Measurements from ENCODE around the gene SFT2D3. TPM values are rescaled to one million over a fixed set of nuclear protein-coding genes. Genes with fewer than 3 reads are reported as not detected.

The SFT2D3 gene
- total and polyA plus RNA-seq, 9 of the 15 experiments (the other 6 are each of a cell fraction or from before 2014, with no cell fraction given) = 7.5 to 9.9 (median 8.9) TPM; not detected in 2

DNA sequence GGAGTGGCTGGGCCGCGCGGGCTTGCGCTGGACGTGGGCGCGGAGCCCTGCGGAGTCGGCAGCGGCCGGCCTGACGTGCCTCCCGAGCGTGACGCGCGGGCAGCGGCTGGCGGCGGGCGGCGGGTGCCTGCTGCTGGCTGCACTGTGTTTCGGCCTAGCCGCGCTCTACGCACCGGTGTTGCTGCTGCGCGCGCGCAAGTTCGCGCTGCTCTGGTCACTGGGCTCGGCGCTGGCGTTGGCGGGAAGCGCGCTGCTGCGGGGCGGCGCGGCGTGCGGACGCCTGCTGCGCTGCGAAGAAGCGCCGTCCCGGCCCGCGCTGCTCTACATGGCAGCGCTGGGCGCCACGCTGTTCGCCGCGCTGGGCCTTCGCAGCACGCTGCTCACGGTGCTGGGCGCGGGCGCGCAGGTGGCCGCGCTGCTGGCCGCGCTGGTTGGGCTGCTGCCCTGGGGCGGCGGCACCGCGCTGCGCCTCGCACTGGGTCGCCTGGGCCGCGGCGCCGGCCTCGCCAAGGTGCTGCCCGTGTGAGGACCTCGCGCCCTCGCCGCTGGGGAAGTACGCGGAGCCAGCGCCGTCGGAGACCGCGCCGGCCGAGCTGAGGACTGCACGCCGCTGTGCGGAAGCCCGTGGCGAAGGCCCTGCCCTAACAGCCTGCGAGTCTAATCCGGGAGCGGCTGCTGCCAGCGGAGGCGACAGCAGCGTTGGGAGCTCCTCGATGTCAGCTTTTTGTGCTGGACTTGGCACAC is 526 bp downstream of the SFT2D3 start (continued):
- TF ChIP-seq, protein P1, sequence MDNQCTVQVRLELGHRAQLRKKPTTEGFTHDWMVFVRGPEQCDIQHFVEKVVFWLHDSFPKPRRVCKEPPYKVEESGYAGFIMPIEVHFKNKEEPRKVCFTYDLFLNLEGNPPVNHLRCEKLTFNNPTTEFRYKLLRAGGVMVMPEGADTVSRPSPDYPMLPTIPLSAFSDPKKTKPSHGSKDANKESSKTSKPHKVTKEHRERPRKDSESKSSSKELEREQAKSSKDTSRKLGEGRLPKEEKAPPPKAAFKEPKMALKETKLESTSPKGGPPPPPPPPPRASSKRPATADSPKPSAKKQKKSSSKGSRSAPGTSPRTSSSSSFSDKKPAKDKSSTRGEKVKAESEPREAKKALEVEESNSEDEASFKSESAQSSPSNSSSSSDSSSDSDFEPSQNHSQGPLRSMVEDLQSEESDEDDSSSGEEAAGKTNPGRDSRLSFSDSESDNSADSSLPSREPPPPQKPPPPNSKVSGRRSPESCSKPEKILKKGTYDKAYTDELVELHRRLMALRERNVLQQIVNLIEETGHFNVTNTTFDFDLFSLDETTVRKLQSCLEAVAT (IDR thresholded peaks at IDR 0.05) = no peak
- TF ChIP-seq ATF1 (CRISPR knock-in tag; IDR thresholded peaks at IDR 0.05) (no peak), ATF1 (tag; IDR thresholded peaks at IDR 0.05) (no peak), ARID1B (IDR thresholded peaks at IDR 0.05) (no peak), ZNF408 (CRISPR knock-in tag; IDR thresholded peaks at IDR 0.05; ENCODE audit: low read depth) (no peak), SMARCA4 (IDR thresholded peaks at IDR 0.05) (no peak), HDAC8 (tag; IDR thresholded peaks at IDR 0.05) (0 out of 2 replicates have a peak, but pooled peaks have one; percentile 18), SNRNP70 (optimal IDR thresholded peaks at IDR 0.05; ENCODE audit: low read depth, low read length) (no peak), ZNF384 (IDR thresholded peaks at IDR 0.05; ENCODE audit: low read depth, low read length) (no peak), ZNF184 (CRISPR knock-in tag; IDR thresholded peaks at IDR 0.05) (no peak), HNRNPUL1 (IDR thresholded peaks at IDR 0.05; ENCODE audit: low read length) (no peak), TRIM24 (IDR thresholded peaks at IDR 0.05) (no peak), HEY1 (CRISPR knock-in tag; IDR thresholded peaks at IDR 0.05; ENCODE audit: borderline replicate concordance) (no peak), ZKSCAN1 (IDR thresholded peaks at IDR 0.05; ENCODE audit: low read depth, low read length) (no peak), DMBX1 (CRISPR knock-in tag; IDR thresholded peaks at IDR 0.05; ENCODE audit: borderline replicate concordance) (no peak), BCOR (IDR thresholded peaks at IDR 0.05) (no peak), ZNF197 (CRISPR knock-in tag; IDR thresholded peaks at IDR 0.05; ENCODE audit: low read depth) (no peak)
- TF ChIP-seq, protein P2, sequence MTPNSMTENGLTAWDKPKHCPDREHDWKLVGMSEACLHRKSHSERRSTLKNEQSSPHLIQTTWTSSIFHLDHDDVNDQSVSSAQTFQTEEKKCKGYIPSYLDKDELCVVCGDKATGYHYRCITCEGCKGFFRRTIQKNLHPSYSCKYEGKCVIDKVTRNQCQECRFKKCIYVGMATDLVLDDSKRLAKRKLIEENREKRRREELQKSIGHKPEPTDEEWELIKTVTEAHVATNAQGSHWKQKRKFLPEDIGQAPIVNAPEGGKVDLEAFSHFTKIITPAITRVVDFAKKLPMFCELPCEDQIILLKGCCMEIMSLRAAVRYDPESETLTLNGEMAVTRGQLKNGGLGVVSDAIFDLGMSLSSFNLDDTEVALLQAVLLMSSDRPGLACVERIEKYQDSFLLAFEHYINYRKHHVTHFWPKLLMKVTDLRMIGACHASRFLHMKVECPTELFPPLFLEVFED (CRISPR knock-in tag; conservative IDR thresholded peaks at IDR 0.05) = no peak
- TF ChIP-seq, protein P3, sequence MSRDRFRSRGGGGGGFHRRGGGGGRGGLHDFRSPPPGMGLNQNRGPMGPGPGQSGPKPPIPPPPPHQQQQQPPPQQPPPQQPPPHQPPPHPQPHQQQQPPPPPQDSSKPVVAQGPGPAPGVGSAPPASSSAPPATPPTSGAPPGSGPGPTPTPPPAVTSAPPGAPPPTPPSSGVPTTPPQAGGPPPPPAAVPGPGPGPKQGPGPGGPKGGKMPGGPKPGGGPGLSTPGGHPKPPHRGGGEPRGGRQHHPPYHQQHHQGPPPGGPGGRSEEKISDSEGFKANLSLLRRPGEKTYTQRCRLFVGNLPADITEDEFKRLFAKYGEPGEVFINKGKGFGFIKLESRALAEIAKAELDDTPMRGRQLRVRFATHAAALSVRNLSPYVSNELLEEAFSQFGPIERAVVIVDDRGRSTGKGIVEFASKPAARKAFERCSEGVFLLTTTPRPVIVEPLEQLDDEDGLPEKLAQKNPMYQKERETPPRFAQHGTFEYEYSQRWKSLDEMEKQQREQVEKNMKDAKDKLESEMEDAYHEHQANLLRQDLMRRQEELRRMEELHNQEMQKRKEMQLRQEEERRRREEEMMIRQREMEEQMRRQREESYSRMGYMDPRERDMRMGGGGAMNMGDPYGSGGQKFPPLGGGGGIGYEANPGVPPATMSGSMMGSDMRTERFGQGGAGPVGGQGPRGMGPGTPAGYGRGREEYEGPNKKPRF (IDR thresholded peaks at IDR 0.05; ENCODE audit: low read depth, low read length) = no peak

Data from K562 (cell line).